ENCODE data around the gene AKR1B15.

DNA sequence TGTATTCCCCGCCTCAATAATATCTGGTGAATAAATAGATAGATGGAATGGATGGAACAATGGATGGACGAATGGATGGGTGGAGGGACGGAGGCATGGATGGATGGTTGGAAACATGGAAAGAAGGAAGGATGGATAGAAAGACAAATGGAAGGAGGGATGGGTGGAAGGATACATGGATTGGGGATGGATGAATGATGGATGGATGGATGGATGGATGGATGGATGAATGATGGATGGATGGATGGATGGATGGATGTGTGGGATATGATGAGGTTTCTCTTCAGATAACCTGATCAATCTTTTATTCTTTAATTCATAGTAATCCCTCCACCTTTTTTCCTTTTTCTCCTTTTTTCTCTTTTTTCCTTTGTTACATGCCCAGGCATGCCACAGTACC is 3.0 kb upstream of the AKR1B15 start:
- TF ChIP-seq, protein P1, sequence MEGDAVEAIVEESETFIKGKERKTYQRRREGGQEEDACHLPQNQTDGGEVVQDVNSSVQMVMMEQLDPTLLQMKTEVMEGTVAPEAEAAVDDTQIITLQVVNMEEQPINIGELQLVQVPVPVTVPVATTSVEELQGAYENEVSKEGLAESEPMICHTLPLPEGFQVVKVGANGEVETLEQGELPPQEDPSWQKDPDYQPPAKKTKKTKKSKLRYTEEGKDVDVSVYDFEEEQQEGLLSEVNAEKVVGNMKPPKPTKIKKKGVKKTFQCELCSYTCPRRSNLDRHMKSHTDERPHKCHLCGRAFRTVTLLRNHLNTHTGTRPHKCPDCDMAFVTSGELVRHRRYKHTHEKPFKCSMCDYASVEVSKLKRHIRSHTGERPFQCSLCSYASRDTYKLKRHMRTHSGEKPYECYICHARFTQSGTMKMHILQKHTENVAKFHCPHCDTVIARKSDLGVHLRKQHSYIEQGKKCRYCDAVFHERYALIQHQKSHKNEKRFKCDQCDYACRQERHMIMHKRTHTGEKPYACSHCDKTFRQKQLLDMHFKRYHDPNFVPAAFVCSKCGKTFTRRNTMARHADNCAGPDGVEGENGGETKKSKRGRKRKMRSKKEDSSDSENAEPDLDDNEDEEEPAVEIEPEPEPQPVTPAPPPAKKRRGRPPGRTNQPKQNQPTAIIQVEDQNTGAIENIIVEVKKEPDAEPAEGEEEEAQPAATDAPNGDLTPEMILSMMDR (IDR thresholded peaks at IDR 0.05; ENCODE audit: low read length) = no peak
- TF ChIP-seq EZH2 (IDR thresholded peaks at IDR 0.05; ENCODE audit: borderline replicate concordance, low read length) = no peak
